Umbilical cord (tissue), 2 donors: Measurements from ENCODE around the gene KLF5. TPM values are rescaled to one million over a fixed set of nuclear protein-coding genes. Genes with fewer than 3 reads are reported as not detected.

Experiments used
- DNase-seq: peaks from one replicate; pipeline ENCODE4 v3.0.0-alpha.2; 2015; ENCODE audit warnings: low spot score
- total RNA-seq: library from RNA; depleted of rRNA; stranded (reverse); fragments of >200 nt; gene quantifications from one replicate; pipeline ENCODE4 v1.2.3, GENCODE V29; 2014; ENCODE audit warnings: low replicate concordance; ENCODE audit not compliant: insufficient read depth

Gene KLF5
- total RNA-seq, 1 donor from 2014 or later: 5.1 TPM

DNA sequence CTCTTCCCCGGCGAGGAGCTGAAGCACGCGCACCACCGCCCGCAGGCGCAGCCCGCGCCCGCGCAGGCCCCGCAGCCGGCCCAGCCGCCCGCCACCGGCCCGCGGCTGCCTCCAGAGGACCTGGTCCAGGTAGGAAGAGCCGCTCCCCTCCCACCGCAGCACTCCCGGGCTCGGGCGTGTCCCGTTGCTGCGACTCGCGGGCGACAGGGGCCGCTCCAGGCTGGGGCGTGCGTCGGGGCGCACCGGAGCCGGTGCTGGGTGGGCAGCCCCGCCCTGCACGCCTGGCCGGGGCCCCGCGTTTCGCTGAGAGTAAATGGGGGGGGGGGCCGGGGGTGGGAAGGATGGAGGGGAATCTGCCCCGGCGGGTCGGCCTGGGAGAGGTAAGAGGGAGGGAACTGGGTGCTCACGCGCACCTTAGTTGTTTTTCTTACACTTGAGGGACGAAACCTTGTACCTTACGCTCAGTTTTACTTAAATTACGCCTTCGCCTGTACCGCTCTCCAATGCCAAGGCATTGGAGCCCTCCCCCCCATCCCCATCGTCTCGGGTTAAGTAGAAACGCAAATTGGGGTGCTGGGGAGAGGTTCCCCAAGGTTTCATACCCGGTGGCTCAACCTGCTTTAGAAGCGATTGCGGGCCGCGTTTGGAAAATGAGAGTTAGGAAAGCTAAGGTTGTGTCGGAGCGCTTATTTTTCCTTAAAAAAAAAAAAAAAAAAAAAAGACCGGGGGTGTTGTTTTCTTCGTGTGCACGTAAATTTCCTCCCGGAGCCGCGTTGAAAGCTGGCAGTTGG, 850 bp downstream of the KLF5 start:
- DNase-seq: peak; percentile 37

DNA sequence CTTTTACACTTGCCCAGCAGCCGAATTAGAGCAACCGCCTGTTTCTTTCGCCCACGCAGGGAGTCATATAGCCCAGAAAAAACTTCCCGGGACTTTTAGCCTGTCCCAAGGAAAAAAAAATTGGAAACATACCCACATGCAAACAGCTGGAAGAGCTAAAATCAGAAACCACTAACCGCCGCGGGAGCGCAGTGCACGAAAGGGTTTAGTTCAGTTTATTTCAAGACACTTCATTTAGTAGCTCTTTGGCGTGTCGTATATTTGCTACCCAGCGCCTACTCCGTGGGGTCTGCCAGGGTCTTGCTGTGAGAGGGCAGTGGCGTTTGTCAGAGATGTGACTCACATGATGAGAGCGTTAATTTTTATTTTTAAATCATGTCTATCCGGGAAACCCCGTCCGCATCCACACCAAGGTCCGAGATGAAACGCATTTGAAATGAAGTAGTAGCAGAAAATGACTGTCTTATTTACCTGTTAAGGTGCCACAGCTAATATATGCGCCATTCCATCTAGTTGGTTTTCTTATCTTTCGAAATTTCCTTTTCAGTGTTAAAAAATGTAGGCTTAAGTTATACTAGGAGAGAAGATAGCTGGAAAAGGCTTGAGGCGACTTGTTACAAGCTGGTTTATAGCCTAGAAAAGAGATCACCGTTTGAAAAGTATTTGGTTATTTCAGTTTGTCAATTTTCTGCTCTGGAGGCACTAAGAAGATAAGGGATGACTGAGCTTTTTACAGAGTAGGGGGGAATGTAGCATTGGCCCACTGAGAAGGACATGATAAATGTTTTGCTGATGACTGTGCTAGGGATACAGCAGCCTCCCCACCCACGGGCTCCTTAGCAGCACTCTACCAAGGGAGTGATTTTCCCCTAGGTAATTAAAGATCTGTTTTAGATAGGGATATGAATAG, 1.7 kb downstream of the KLF5 start:
- peak; percentile 30 for DNase-seq

- no peak for DNase-seq
These were observed 2.7 kb downstream of the KLF5 start for GRCh38 chr13:73061473-73061872.

- DNase-seq: no peak
These were observed 3.1 kb downstream of the KLF5 start for GRCh38 chr13:73061876-73062275.

GRCh38 chr13:73062468-73062867, 3.7 kb downstream of the KLF5 start:
- no peak for DNase-seq

DNA sequence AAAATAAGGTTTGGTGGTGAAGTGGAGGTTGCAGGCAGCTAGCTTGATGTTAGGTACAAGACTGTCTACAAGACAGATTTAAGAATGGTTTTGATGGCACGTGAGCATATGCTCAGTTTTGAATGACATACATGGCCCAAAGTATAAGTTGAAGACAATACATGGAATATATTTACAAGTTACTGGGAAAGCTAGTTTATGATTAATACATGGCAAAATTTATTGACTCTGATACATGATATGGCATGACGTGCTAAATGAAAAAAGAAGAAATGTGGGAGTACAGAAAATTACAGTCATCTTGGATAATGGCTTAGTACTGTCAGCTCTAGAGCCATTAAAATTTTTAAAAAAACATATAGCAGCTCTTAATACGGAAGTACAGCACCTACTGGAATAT, 4.4 kb downstream of the KLF5 start:
- DNase-seq: no peak

- DNase-seq: no peak
These were observed 6.2 kb downstream of the KLF5 start for GRCh38 chr13:73065036-73065435.

DNA sequence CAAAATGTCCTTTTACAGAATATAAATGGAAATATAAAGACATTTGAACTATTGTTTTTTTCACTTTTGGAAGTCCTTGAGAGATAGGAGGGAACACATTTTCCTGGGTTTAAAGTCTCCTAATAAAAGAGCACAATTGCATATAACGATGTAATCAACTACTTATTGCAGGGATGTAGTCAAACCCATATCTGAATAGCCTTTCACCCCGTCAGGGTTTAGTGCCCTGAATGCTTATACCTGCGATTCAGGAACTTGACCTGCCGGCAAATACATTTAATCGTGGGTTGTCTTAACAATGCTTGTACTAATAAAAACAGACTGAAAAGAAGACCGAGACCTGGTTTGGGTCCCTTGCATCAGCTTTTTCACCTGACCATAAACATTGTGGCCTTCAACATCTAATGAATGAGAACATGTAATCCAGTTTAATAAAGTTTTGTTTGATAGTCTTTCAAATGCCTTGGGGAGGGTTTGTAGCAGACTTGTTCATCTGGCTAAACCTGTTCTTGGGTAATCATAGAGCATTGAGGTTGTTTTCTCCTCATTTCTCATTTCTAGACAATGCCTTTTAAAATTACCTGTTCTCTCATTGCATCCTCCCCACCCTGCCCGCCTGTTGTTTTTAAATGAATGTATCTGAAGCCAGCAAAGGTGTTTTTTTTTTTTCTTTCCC, 7.0 kb downstream of the KLF5 start:
- peak; percentile 44 for DNase-seq

DNA sequence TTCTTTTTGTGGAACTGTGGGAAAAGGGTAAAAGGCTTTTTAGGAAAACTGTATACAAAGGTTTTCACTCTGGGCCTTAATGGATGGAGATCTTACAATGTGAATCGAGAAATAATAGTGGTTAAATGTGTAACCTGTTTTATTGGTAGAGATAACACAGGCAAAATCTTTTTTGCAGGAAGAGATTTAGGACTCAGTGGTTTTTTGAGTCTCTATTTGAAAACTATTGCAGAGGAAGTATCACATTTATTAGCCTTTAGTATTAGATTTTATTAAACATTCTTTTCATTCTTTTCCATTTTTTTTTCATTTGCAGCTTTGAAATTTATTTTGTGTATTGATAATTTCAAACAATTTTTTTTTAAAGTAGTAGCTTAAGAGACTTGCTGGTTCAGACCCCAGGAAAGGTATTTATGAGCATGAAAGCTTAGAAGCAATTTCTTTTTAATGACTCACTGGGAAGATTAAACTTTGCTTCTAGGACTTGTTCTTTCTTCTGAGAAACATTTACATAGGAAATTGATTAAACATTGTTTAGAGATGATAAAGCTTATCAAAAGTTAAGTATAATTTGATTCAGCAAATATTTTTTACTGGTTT, 10.5 kb downstream of the KLF5 start:
- DNase-seq: no peak

DNA sequence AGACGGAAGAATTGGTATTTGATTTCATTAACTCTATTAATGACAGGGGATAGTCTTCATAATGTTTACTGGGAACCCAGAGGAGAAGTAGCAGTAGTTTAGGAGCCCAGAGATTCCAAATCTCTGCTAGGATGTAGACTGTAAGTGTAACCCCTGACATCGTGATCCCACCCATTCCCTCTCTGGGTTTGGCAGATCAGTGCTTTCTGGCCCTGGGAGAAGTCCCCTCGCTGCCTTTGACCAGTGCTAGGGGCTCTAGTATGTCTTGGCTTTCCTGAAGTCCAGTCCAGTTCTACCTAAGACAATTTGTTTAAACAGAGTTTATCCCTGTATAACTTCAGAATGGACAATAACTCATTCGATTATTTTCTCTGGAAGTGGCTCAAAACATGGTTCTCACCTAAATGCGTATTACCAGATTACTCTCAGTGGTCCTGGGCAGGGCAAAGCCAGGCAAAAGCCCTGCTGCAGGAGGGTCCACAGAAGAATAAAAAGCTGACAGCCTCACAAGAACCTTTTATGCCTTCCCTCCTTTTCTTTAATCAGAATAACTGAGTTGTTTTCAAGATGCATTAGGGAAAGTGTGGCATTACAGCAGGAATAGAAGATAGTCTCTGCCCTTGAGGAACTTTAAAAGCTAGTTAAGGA, 11.8 kb downstream of the KLF5 start:
- no peak for DNase-seq

GRCh38 chr13:73072239-73072900, 13.6 kb downstream of the KLF5 start:
- no peak for DNase-seq

DNA sequence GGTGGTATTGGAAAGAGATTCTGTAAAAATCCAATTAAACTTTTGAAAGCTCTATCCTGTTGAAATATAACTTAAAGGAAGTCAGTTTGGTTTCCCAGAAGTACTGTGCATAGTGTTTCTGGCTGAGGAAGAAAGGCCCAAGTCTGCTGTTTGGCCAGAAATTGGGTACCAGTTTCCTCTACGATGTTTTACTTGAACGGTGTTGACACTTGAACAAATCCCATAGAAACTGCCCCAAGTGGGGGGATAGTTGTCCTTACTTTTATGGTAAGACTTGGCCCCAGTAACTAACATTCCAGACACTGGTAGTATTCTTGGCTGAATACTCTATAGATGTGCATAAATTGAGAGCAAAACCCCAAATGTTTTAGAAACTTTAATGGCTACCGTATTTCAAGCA, 14.2 kb downstream of the KLF5 start:
- no peak for DNase-seq

GRCh38 chr13:73074014-73074413, 15.2 kb downstream of the KLF5 start:
- DNase-seq: no peak

DNA sequence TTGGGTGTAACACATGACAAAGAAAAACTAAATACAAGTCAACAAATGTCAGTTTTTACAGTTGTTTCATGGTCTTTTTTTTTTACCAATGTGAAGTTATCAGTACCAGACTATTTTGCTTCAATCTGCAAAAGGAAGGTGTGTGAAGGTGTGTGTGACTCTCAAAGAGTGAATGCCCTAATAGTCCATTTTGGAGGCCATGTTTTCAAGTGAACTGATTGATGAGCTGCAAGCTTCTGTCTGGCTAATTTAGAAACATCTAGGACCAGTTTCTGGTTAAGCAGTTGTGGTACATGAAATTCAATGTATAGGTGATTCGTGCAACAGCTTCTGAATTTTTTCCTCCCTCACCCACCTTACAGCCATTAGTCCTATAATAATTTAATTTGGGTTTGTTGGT, 16.1 kb downstream of the KLF5 start:
- DNase-seq: no peak

GRCh38 chr13:73075546-73075945, 16.7 kb downstream of the KLF5 start:
- DNase-seq: no peak

DNA sequence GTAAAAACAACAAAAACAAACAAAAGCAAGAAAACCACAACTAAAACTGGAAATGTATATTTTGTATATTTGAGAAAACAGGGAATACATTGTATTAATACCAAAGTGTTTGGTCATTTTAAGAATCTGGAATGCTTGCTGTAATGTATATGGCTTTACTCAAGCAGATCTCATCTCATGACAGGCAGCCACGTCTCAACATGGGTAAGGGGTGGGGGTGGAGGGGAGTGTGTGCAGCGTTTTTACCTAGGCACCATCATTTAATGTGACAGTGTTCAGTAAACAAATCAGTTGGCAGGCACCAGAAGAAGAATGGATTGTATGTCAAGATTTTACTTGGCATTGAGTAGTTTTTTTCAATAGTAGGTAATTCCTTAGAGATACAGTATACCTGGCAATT, 17.1 kb downstream of the KLF5 start:
- DNase-seq: no peak

DNA sequence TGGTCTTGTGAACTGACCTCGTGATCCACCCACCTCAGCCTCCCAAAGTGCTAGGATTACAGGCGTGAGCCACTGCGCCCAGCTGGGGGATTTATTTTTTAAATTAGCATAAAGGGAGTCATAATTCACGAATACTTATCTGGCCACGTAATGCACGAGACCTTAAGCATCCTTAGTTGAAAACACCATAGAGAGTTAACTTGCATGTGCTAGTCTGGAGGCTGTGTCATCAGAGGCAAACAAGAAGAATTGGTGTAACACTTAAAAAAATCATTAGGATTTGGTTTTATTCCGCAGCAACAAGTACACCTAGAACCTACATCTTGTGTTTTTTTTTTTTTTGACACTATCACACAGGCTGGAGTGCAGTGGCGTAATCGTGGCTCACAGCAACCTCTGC, 19.1 kb downstream of the KLF5 start:
- DNase-seq: no peak

DNA sequence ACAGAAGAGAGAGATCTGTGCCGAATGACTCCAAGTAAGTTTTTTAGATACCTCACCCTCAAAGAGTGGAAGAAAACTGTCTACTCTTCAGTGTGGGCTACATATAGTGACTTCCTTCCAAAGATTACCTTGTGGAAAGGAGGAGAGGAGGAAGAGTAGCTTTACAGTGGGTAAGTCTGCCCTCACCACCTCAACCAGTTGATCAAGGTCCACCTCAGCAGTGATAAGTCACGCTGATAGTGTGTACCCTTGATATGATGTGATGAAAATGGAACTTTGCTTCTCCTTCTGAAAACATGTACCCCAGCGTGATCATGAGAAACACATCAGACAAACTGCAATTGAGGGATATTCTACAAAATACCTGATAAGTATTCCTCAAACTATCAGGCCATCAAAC, 20.6 kb downstream of the KLF5 start:
- DNase-seq: no peak

DNA sequence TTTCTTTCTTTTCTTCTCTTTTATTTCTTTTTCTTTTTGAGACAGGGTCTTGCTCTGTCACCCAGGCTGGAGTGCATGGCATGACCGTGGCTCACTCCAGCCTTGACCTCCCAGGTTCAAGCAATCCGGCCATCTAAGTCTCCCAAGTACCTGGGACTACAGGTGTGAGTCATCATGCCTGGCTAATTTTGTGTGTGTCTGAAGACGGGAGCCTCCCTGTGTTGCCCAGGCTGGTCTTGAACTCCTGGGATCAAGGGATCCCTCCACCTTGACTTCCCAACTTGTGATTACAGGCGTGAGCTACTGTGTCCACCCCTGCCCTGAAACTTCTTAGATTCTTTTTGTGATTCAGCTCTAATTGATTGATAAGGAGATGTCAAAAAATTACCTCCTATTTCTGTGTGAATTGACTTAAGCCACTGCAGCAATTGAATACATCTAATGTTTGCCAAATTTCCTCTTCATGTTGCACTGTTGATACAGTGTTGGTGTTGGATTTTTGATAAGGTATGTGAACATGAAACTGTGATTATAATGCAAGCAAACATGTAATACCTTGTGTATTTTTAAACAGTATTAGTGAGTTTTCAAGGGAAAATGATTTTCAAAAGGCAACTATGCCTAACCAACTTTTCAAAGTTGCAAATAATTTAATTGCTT, 22.6 kb downstream of the KLF5 start:
- DNase-seq: no peak

DNA sequence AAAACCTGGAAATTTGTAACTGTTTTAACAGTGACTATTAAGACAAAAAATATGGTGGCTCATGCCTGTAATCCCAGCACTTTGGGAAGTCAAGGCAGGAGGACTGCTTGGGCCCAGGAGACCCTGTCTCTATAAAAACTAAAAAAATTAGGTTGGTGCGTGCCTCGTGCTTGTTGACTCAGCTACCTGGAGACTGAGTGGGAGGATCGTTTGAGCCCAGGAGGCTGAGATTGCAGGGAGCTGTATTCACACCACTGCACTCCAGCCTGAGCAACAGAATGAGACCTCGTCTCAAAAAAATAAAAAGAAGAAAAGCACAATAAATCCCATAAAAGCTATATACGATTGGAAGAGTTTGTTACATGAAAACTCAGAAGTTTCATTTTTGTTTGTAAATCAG, 23.7 kb downstream of the KLF5 start:
- no peak for DNase-seq
